ENCODE results near the gene PREX1.

DNA sequence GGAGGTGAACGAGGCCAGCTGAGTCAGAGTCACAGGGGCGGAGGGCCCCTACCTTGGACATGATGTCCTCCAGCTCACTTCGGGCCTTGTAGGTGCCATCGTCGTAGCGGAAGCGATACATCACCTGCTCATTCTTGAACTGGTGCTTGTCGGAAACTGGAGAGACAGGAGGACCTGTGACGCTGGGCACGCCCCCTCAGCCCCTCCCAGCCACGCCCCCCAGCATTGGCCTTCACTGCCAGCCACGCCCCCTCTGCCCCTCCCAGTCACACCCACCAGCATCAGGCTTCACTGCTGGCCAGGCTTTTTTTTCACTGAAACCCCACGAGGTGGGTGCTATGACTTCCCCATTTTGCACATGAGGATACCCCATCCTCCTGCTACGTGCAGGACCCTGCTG is 148.2 kb downstream of the PREX1 start:
- no peak for TF ChIP-seq CTCF (IDR thresholded peaks at IDR 0.05)
- TF ChIP-seq POLR2A (IDR thresholded peaks at IDR 0.05), result no peak

Measured in ovary (tissue), 3 donors.